ENCODE results near the gene FBXO28. TPM values are rescaled to one million over a fixed set of nuclear protein-coding genes. Genes with fewer than 3 reads are reported as not detected.

The FBXO28 gene
- total RNA-seq, 1 donor from 2014 or later, result 13.7 TPM

DNA sequence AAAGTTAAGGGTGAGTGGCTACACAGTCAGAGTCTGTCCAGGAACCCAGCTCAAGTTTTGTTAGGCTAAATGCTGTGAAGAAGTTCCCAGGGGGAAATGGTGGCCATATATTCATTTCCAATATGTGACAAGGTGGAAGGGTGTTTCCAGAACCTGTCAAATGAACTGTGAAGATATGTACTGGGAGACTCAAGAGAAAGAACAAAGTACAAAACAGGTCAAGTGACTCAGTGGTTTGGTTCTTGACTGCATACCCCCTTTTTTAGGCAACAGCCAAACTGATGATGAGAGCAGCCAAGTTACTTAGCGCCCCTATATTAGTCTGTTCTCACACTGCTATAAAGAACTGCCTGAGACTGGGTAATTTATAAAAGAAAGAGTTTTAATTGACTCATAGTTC, 18.6 kb upstream of the FBXO28 start:
- no peak for DNase-seq (ENCODE audit: low spot score)
- ATAC-seq, result no peak

DNA sequence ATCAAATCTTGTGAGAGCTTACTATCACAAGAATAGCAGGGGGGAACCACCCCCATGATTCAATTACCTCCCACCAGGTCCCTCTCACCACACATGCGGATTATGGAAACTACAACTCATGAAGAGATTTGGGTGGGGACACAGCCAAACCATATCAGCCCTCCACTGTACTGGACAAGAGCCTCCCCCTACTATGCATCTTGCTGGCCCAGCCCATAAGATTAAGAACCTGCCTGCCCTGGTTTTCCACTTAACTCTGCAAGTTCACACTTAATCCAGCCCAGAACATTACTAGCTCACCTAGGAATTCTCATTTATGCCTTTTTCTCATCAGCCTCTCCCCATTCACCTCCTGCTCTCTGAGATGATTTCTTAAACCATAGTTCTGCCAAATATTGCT, 18.0 kb upstream of the FBXO28 start:
- no peak for DNase-seq (ENCODE audit: low spot score)
- no peak for ATAC-seq

DNA sequence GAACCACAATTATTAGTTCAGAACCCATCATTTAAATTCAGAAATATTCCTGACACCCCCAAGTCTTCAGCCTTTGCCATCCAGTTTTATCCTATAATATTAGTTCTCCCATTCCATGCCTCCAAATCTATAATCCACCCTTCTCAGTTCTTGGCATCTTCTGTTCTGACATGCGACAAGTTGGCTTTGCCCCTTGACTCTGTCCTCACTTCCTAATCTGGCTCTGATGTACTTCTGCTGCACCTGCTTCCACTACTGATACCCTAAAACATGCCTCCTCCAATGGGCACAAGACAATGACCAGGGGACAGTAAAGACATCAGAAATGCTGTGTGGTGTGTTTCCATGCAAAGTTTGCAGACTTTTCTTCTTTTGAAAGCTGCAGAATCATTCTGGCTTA, 17.1 kb upstream of the FBXO28 start:
- DNase-seq (ENCODE audit: low spot score) (no peak), ATAC-seq (no peak)

DNA sequence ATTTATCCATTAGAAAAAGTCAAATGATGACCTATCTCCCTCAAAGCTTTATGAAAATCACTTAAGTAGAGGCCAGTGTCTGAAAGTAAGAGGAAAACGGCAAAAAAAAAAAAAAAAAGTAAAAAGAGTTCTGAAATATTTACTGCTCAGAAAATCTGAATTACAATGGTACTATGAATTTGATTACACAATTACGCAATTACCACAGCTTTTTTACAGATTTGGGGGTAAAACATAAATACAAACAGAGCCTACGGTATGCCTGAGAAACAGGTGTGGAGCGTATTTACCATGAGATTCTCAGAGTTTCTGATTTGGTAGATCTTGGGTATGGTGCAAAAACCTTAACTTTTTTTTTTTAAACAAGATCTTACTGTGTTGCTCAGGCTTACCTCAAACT, 15.9 kb upstream of the FBXO28 start:
- ATAC-seq (no peak), DNase-seq (ENCODE audit: low spot score) (no peak)

DNA sequence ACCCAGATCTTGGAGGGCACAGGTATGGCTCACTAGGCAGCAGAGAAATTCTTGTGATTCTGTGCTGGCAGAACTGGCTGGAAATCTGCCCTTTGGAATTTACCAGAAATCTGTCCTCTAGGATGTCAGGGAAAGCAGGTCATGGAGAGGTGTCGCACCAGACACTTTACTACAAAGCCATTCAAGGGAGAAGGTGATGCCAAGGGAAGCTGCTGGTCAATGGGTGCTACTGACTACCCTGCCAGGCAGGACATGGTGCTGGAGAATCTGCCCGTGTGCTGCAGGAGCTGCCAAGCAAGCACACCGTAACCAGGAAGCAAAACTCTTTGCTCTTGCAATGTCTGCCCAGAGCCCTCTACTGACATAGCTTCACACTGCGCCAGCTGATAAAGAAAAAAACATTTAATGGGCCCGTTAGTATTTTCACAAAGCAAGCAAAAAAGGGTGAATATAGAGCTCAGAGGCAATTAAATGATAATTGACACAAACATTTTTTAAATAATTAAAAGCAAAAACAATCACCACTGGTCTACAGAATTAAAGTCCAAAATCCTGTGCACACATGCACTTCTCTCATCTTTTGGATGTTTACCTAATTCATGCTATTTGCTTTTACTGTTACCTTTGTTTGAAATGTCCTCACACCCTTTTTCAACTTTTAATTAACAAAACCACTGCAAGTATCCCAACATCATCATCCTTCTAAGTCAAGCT, 7.2 kb upstream of the FBXO28 start:
- DNase-seq (ENCODE audit: low spot score), result peak; percentile 54
- peak; percentile 98 for ATAC-seq

DNA sequence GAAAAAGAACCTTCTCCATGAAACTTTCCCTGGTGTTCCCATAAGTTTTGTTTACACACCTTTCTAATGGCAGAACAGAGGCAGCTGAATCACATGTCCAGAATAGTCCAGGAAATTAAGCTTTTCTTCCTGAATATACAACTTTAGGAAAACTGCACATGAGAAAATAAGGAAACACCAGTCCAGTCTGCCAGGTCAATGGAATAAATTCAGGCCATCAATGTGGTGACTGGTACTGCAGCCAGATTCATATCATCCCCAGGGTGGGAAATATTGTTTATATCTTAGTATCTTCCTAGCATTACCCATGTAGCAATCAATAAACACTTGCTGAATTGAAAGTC, 6.7 kb upstream of the FBXO28 start:
- DNase-seq (ENCODE audit: low spot score) (no peak), ATAC-seq (no peak)

DNA sequence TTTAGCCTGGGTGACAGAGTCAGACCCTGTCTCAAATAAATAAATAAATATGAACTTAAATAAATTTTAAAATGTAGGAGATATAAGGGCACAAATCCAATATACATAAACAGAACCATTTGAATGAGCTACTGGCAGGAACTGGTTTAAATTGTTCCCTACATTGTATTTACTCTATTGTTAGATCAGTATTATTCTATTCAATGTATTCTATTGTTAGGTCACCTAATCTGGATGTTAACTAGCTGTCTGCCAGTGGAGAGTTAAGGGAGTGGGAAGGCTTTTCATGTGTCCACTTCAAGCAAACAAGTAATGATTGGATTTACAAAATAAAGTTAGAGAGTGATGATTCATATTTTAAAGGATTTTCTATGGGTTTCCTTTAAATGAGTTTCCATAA, 4.9 kb upstream of the FBXO28 start:
- DNase-seq (ENCODE audit: low spot score) (no peak), ATAC-seq (no peak)

DNA sequence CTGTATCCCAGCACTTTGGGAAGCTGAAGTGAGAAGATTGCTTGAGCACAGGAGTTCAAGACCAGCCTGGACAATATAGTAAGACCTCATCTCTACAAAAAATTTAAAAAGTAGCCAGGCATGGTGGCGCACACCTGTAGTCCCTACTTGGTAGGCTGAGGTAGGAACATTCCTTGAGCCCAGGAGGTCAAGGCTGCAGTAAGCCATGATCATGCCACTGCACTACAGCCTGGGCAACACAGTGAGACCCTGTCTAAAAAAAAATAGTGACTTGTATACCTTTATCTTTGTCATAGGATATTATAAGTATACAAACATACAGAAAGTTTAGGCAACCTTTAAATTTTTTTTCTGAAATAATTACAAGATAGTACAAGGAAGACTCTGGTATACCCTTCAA, 3.9 kb upstream of the FBXO28 start:
- ATAC-seq (no peak), DNase-seq (ENCODE audit: low spot score) (no peak)

DNA sequence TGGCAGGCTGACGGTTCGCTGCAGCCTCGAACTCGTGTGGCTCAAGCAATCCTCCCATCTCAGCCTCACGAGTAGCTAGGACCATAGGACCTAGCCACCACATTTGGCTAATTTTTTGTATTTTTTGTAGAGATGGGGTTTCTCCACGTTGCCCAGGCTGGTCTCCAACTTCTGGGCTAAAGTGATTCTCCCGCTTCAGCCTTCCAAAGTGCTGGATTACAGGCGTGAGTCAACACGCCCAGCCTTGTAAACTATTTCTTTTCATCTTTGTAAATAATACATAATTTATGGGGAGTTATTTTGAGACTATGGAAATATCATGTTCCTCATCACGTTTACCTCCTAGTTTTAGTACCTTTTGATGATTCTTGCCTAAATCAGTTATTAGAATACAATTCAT, 906 bp upstream of the FBXO28 start:
- ATAC-seq (no peak), DNase-seq (ENCODE audit: low spot score) (no peak)

DNA sequence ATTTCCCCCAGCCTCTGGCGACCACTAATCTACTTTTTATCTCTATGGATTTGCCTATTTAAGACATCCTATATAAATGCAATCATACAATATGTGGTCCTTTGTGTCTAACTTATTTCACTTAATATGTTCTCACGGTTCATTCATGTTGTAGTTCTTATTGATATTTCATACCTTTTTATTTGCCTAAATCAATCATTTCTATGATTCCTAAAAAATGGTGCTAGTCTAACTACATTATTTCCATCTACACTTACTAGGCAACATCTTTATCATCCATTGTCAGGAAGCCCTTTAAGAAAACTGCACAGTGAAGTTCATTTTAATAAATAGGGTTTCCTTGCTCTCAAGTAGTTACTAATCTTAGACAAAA, 380 bp upstream of the FBXO28 start:
- ATAC-seq (no peak), DNase-seq (ENCODE audit: low spot score) (no peak)

DNA sequence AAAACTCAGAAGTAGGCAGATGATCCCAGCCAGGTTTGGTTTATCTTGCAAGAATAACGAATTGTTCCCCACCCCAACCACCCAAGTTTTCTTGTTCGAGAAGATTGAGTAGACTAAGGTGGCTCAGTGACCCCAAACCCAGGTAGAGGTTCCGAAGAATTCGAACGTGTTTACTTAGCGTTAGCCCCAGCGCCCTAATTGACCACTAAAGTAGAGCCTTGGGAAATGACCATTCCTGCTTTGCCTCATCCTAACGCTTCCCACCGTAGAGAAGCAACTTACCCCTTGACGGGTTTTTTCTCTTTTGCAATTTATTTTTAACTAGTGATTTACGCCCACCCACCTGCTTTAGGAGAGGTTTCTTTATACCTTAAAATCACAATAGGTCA, 870 bp downstream of the FBXO28 start:
- DNase-seq (ENCODE audit: low spot score) (no peak), ATAC-seq (peak; percentile 30)

DNA sequence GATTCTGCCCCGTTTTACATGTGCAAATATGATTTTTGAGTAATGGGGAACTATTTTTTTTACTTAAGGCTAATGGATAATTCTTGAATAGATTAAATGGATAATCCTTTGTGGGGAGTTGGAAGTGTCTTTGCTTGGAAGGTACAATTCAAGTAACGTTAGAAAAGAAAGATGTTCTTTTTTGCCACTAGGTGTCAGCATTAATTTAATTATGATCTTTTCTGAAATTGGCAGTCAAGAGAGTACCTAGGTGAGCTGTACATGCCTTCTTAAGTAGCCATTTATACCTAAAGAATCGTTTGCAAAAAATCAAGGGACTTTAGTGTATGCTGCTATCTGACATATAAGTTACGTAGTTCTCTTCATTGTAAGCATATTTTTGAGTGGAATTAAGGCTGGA, 2.2 kb downstream of the FBXO28 start:
- peak; percentile 62 for ATAC-seq
- DNase-seq (ENCODE audit: low spot score), result no peak

DNA sequence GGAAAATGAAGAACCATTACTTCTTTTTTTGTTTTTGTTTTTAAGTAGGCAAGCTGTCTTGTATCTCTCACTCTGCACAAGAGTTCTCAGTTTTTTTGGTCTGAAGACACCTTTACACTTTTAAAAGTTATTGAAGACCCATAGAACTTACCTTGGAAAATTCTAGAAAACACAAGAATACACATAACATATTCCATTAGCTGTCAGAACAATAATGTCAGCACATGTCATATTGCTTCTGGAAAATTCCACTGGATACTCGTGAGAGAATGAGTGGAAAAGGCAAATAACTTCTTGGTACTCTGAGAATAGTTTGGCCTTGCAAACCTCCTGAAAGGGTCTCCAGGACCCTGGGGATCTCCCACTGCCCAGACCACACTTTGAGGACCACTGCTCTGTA, 4.8 kb downstream of the FBXO28 start:
- no peak for ATAC-seq
- DNase-seq (ENCODE audit: low spot score), result no peak

DNA sequence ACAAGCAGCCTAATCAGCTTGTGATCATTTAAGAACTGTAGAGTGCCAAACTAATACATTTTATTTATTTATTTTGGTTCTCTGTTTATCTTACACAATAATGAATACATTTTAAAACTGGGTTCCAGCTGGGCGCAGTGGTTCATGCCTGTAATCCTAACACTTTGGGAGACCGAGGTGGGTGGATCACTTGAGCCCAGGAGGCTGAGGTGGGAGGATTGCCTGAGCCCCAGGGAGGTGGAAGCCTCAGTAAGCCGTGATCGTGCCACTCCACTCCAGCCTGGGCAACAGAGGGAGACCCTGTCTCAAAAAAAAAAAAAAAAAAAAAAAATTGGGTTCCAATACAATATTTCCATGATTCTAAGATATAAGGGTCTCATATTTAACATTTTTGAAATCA, 9.2 kb downstream of the FBXO28 start:
- no peak for ATAC-seq
- no peak for DNase-seq (ENCODE audit: low spot score)

DNA sequence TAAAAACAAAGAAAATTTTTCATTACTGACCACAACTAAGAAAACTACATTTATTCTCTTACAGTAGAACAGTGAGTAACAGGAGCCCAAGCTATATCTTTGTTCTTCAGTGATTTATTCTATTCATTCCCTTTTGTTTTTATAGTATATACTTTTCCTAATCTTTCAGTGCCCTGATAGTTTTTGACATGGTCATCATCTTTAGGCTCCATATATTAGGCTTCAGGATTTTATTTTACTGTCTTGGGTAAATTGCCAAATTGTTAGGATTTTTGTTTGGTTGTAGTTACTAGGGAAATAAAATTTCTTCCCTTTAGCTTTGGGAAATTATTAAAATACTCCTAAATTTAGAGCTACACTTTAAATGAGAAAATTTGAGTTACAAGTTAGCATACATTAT, 10.3 kb downstream of the FBXO28 start:
- no peak for DNase-seq (ENCODE audit: low spot score)
- ATAC-seq, result no peak

DNA sequence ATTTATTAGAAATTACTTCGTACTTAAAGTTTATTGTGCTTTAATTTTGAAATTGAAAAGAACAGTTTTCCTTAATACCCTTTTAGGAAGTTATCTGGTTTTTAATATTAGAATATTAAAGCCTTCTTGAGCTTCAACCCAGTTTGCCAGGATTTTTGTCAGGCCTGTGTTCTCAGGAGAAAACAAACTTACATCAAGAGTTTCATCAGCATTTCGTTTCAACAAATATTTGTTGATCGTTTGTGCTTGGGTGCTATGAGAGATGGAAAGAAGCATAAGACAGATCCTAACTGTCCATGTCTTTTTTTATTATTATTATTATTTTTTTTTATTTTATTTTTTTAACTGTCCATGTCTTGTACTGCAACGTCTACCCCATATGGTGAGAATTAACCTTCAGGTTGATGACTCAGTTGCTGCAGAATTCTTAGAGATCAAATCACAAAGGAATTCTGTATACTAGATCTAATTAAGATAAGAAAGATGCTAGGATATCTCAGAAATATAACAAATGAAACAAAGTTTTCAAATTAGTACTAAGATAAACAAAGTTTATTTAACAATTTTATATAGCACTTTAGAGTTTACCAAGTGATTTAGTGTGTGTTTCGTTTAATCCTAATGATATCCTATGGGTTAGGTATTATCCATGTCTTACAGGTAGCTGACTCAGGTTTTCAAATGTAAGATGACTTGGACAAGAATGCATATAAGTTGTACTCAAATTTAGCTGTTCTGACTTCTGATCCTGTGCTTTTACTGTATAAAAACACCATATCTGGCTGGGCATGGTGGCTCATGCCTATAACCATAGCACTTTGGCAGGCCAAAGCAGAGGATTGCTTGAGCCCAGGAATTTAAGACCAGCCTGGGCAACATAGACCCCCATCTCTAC, 14.3 kb downstream of the FBXO28 start:
- DNase-seq (ENCODE audit: low spot score) (no peak), ATAC-seq (peak; percentile 44)

DNA sequence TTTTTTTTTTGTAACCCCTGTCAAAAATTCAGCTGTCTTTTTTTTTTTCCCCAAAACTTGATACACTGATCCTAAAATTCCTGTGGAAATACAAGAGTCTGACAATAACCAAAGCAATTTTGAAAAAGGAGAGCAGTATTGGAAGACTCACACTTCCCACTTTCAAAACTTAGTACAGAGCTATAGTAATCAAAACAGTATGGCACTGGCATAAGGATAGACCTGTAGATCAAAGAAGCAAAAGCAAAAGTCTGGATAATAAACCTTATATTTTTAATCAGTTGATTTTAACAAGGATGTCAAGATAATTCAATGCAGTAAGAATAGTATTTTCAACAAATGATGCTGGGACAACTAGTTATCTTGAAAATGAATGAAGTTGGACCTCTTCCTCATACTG, 17.3 kb downstream of the FBXO28 start:
- DNase-seq (ENCODE audit: low spot score) (no peak), ATAC-seq (no peak)

DNA sequence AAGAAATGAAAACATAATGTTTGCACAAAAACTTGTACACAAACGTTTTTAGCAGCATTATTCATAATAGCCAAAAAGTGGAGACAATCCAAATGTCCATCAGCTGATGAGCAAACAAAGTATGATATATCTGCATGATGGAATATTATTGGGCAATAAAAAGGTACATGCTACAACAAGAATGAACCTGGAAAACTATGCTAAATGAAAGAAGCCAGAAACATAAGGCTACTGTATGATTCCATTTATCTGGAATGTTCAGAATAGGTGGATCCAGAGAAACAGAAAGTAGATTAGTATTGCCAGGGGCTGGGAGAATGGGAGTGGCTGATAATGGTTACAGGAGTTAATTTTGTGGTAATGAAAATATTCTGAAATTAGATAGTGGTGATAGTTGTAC, 19.0 kb downstream of the FBXO28 start:
- DNase-seq (ENCODE audit: low spot score), result no peak
- no peak for ATAC-seq

DNA sequence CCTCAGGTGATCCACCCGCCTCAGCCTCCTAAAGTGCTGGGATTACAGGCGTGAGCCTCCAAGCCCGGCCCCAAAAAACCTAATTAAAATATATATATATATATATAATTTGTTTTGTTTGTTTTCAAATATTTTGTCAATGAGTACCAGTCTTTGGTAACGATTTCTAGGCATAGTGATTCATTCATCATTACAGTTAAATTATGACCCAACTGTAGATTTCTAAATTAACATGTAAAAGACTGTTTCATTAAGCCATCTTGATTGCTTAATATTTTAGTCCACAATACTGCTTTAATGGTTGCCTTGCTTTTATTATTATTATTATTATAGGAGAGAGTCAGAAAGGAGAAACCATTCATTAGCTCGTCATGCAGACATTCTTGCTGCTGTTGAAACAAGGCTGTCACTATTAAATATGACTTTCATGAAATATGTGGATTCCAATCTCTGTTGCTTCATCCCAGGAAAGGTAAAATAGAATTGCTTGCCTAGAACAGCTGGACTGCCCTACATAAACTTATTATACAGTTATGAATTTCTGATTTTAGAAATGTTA, 19.9 kb downstream of the FBXO28 start:
- no peak for DNase-seq (ENCODE audit: low spot score)
- no peak for ATAC-seq

DNA sequence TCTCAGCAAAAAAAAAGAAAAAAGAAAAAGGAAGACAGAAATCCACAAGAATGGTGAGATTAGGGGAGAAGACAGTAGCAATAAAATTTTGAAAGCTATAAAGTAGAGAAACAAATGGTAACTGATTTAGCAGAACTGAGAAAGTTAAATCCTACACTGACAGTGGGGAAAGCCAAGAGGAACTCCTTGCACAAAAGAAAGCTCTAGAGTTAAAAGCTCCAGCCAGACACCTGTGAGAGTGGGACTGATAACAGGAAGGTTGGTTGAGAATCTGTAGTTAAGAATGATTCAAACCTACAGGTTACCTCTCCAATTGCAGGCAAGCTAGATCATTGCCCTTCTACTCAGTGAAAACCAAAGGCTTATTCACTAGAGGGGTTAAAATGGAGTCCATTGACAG, 23.6 kb downstream of the FBXO28 start:
- ATAC-seq (peak; percentile 52), DNase-seq (ENCODE audit: low spot score) (no peak)

DNA sequence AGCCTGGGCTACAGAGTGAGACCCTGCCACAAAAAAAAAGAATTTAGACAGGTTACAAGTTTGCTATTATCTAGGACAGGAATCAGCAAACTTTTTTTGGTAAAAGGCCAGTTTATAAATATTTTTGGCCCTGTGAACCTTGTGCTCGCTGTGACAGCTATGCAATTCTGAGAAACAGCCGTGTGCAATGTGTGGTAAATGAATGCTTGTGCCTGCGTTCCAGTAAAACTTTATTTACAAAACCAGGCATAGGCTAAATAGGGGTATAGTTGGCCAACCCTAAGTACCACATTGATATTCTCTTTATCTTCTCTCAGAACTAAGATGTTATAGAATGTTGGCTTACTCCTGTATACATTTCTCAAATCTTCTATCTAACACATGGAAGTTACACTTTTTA, 24.3 kb downstream of the FBXO28 start:
- DNase-seq (ENCODE audit: low spot score) (no peak), ATAC-seq (peak; percentile 57)

DNA sequence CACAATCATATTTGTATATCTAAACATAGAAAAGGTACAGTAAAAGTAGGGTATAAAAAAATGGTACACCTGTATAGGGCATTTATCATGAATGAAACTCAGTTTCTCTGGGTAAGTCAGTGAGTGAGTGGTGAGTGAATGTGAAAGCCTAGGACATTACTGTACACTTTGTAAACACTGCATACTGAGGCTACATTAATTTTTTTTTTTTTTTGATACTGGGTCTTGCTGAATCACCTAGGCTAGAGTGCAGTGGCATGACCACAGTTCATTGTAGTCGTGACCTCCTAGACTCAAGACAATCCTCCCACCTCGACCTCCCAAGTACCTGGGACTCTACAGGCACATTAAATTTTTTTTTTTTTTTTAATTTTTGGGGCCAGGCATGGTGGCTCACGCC, 27.8 kb downstream of the FBXO28 start:
- DNase-seq (ENCODE audit: low spot score), result no peak

More for the DNA sequence above, 27.8 kb downstream of the FBXO28 start:
- ATAC-seq, result no peak
